Kidney (tissue), 14 donors: ENCODE data around the gene FRAS1. TPM values are rescaled to one million over a fixed set of nuclear protein-coding genes. Genes with fewer than 3 reads are reported as not detected.

ENCODE experiments used
- DNase-seq, 5 donors: peaks; one replicate each; pipeline ENCODE4 v3.0.0-alpha.2; 2013 to 2020
- FAIRE-seq: peaks from 2 replicates; lab custom pipeline; 2012; peaks lifted over from hg19 to GRCh38; lab: Jason Lieb, UNC
- H3K27ac ChIP-seq, 2 donors: one replicate each; pipeline ENCODE4 v1.7.0; 2013; ENCODE audit warnings: low read depth in 2 of 2, low read length in 2 of 2, inconsistent platforms in 1 of 2
- H3K27me3 ChIP-seq: one replicate; pipeline ENCODE4 v1.7.1; 2013; ENCODE audit warnings: low read length, inconsistent platforms; ENCODE audit not compliant: control insufficient read depth, insufficient read depth
- H3K36me3 ChIP-seq, 3 donors: one replicate each; pipeline versions ENCODE4 v1.7.0 to v1.7.1; 2013; ENCODE audit warnings: low read length in 3 of 3, control low read depth in 1 of 3, inconsistent platforms in 1 of 3; ENCODE audit not compliant: insufficient read depth in 3 of 3, control insufficient read depth in 2 of 3
- H3K4me1 ChIP-seq, 3 donors: one replicate each; pipeline versions ENCODE4 v1.7.0 to v1.7.1; 2013; ENCODE audit warnings: low read length in 3 of 3, inconsistent platforms in 1 of 3, low read depth in 1 of 3; ENCODE audit not compliant: control insufficient read depth in 2 of 3, insufficient read depth in 2 of 3
- H3K4me3 ChIP-seq, 3 donors: one replicate each; pipeline versions ENCODE4 v1.7.0 to v1.8.1; 2013; ENCODE audit warnings: low read length in 3 of 3, control low read depth in 1 of 3, inconsistent platforms in 1 of 3
- H3K9ac ChIP-seq, 3 donors: one replicate each; pipeline versions ENCODE4 v1.7.0 to v1.7.1; 2013; ENCODE audit warnings: low read length in 3 of 3, control low read depth in 1 of 3, inconsistent platforms in 1 of 3
- H3K9me3 ChIP-seq, 3 donors: one replicate each; pipeline versions ENCODE4 v1.7.0 to v1.7.1; 2013; ENCODE audit warnings: low read length in 3 of 3, control low read depth in 1 of 3, inconsistent platforms in 1 of 3; ENCODE audit not compliant: control insufficient read depth in 2 of 3, insufficient read depth in 1 of 3
- intact Hi-C: fragments of 100-400 bp; cut with DNase I; formaldehyde crosslinking; loops from one replicate; pipeline ENCODE4 v1.11.1; 2022
- polyA plus RNA-seq: library from polyadenylated mRNA; stranded (reverse); fragments of 350-450 nt; fragmentation: Illumina TruSeq; extraction: RNeasy Lipid Tissue Mini Kit (QIAGEN cat#74804); gene quantifications from one replicate; pipeline ENCODE4 v1.2.3, GENCODE V29; 2014; ENCODE audit warnings: low read depth, low replicate concordance; ENCODE audit not compliant: insufficient read depth
- total RNA-seq: library from RNA; stranded (reverse); fragmentation: NEBNext Ultra II Directional; extraction: Animal tissue kit (Norgen Biotek cat#: 25700); gene quantifications from one replicate; pipeline ENCODE4 v1.2.1, GENCODE V29; 2021
- TF ChIP-seq, protein P1 (sequence below): IDR thresholded peaks from 3 replicates; pipeline ENCODE4 v1.5.1; 2012; ENCODE audit warnings: mild to moderate bottlenecking, moderate library complexity, borderline replicate concordance; ENCODE audit not compliant: insufficient read depth; ENCODE audit errors: extremely low read depth
- donor health status: control.
- donor health status: control.
- donor health status: control.
- donor health status: control.
- donor health status: control.
- donor health status: DM: yes; HTN: yes; CAD: no.
- donor health status: Normal renal cell carcinoma (clear cell type).

The FRAS1 gene
- total and polyA plus RNA-seq, 2 donors from 2014 or later = 6.5 to 31.5 TPM

DNA sequence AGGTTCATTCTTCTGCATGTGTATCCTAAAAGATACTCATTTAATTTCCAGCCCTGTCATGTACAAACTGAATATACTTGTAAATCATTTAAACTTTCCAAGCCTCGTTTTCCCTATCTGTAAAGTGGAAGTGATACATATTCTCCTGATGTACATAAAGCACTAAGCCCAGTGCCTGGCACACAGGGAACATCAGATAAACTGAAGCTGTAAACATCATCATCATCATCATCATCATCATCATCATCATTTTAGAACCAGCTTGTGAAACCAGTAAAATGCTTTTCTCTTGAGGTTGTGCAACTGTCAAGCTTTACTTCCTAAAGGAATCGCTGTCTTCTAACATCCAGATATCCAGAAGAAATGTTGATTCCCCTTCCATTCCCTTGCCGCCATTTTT, 411.1 kb downstream of the FRAS1 start:
- H3K9me3 ChIP-seq = no peaks in the 10 kb centered on the region
- TF ChIP-seq, protein P1, sequence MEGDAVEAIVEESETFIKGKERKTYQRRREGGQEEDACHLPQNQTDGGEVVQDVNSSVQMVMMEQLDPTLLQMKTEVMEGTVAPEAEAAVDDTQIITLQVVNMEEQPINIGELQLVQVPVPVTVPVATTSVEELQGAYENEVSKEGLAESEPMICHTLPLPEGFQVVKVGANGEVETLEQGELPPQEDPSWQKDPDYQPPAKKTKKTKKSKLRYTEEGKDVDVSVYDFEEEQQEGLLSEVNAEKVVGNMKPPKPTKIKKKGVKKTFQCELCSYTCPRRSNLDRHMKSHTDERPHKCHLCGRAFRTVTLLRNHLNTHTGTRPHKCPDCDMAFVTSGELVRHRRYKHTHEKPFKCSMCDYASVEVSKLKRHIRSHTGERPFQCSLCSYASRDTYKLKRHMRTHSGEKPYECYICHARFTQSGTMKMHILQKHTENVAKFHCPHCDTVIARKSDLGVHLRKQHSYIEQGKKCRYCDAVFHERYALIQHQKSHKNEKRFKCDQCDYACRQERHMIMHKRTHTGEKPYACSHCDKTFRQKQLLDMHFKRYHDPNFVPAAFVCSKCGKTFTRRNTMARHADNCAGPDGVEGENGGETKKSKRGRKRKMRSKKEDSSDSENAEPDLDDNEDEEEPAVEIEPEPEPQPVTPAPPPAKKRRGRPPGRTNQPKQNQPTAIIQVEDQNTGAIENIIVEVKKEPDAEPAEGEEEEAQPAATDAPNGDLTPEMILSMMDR = no peak
- no peak for DNase-seq
- intact Hi-C loops = no loop called here
- FAIRE-seq = no peak
- H3K27me3 ChIP-seq = no peaks in the 10 kb centered on the region
- H3K4me1 ChIP-seq = no peaks in the 10 kb centered on the region
- peaks cover 2 to 24% (median 20%) of the 10 kb centered on the region in 3 donors for H3K36me3 ChIP-seq
- H3K9ac ChIP-seq = no peak overlapping the region
- H3K27ac ChIP-seq = no peak overlapping the region
- H3K4me3 ChIP-seq = no peak overlapping the region

DNA sequence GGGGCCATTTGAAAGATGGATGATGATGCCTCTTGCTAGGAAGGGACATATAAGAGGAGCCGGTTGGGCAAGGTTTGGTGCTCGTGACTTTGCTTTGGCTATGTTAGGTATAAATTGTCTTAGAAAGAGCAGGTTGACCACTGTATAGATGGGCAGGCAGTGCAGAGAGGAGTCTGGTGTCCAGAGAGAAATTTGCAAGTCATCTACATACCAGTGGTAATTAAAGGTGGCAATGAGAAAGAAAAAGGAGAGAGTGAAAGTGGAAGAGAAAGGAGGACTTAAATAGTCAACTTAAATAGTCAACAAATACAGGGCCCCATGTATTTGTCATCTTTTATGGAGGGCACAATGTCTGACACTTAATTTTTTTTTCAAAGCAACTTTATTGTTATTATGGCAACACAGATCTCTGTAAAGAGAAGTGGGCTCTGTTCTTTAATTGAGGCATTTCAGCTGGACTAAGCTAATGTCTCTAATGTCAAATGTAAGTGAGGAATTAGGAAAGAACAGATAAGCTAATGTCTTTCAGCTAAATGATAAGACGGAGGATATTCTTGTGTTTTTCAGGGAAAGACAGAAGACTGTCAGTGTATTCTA, 419.1 kb downstream of the FRAS1 start:
- Histone ChIP-seq H3K4me3 (no peak overlapping the region), H3K9me3 (no peaks in the 10 kb centered on the region), H3K27ac (no peak overlapping the region), H3K27me3 (no peaks in the 10 kb centered on the region), H3K36me3 (peaks cover 0 to 7% (median 6%) of the 10 kb centered on the region in 3 donors), H3K9ac (no peak overlapping the region), H3K4me1 (no peaks in the 10 kb centered on the region)
- intact Hi-C loops = no loop called here
- TF ChIP-seq, protein P1 = no peak
- DNase-seq (no peak), FAIRE-seq (no peak)

DNA sequence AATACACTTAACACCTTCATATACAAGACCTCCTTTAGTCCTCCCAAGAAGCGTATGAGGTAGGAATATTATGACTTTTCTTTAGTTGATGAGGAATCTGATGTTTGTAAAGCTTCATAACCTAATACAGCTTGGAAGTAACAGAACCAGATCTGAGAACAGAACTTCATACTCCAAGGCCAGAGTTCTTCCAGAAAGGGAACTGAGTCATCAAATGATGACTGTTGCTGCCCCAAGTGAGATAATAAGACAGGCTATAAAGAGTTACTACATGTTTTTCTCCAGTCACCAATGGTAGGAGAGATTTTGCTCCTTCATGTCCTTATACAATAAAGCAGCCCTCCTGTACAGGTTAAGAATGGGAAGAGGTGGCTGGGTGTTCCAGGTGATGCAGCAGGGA, 420.2 kb downstream of the FRAS1 start:
- Histone ChIP-seq H3K4me3 (no peak overlapping the region), H3K4me1 (no peaks in the 10 kb centered on the region), H3K27ac (no peak overlapping the region), H3K9ac (no peak overlapping the region), H3K36me3 (peaks cover 0 to 16% (median 5%) of the 10 kb centered on the region in 3 donors), H3K9me3 (no peaks in the 10 kb centered on the region), H3K27me3 (no peaks in the 10 kb centered on the region)
- TF ChIP-seq, protein P1 = no peak
- intact Hi-C loops = no loop called here
- no peak for DNase-seq
- no peak for FAIRE-seq

DNA sequence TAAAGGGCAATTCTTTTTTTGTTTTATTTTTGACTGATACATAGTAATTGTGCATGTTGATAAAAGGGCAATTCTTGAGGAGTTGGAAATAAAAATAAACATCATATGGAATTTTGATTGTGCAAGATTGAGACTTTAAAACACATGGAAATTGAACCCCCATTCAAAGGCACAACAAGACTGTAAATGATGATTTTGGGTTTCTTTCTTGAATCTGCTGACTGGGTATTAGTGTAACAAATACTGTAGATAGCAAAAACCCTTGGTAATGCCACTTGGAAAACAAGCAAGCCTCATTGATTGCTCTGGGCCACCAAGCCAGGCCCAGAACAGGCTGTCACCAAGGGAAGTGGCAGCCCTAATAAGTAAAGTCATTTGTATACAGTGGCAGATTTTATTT, 421.4 kb downstream of the FRAS1 start:
- Histone ChIP-seq H3K9ac (no peak overlapping the region), H3K4me1 (no peaks in the 10 kb centered on the region), H3K27me3 (no peaks in the 10 kb centered on the region), H3K36me3 (peaks cover 0 to 18% (median 12%) of the 10 kb centered on the region in 3 donors), H3K27ac (no peak overlapping the region), H3K4me3 (no peak overlapping the region), H3K9me3 (no peaks in the 10 kb centered on the region)
- intact Hi-C loops = no loop called here
- no peak for FAIRE-seq
- DNase-seq = no peak
- TF ChIP-seq, protein P1 = no peak
